Measurements from ENCODE around the gene KIF5B. TPM values are rescaled to one million over a fixed set of nuclear protein-coding genes. Genes with fewer than 3 reads are reported as not detected.
"Not testable (repeated sequence)": the region's sequence is repeated elsewhere in the genome, so short reads cannot be mapped to it uniquely, and the experiment has no call there.

KIF5B gene
- total and polyA plus RNA-seq, 2 donors from 2014 or later = 26.9 to 77.2 TPM

GRCh38 chr10:31999836-32000235 lies 56.4 kb downstream of the KIF5B start:
- intact Hi-C loops (cut with DNase I) = no loop called here
- H3K4me3 ChIP-seq (ENCODE audit: low read length in 3 of 3) = no peak overlapping the region
- no peak overlapping the region for H3K27ac ChIP-seq (ENCODE audit: low read depth in 2 of 2, low read length in 2 of 2)
- H3K27me3 ChIP-seq (ENCODE audit: control insufficient read depth, insufficient read depth, low read length) = no peaks in the 10 kb centered on the region
- FAIRE-seq = no peak
- TF ChIP-seq CTCF (IDR thresholded peaks at IDR 0.05; ENCODE audit: borderline replicate concordance, extremely low read depth, insufficient read depth) = no peak
- no peaks in the 10 kb centered on the region for H3K9me3 ChIP-seq (ENCODE audit: control insufficient read depth in 2 of 3, insufficient read depth in 1 of 3, low read length in 3 of 3)
- H3K9ac ChIP-seq (ENCODE audit: low read length in 3 of 3) = no peak overlapping the region
- no peak for DNase-seq
- H3K4me1 ChIP-seq (ENCODE audit: control insufficient read depth in 2 of 3, insufficient read depth in 2 of 3, low read depth in 1 of 3, low read length in 3 of 3) = no peaks in the 10 kb centered on the region
- H3K36me3 ChIP-seq (ENCODE audit: control insufficient read depth in 2 of 3, insufficient read depth in 3 of 3, low read length in 3 of 3) = no peaks in the 10 kb centered on the region

GRCh38 chr10:31999070-31999660 lies 57.1 kb downstream of the KIF5B start:
- TF ChIP-seq CTCF (IDR thresholded peaks at IDR 0.05; ENCODE audit: borderline replicate concordance, extremely low read depth, insufficient read depth) = no peak
- H3K27me3 ChIP-seq (ENCODE audit: control insufficient read depth, insufficient read depth, low read length) = no peaks in the 10 kb centered on the region
- no peak overlapping the region for H3K4me3 ChIP-seq (ENCODE audit: low read length in 3 of 3)
- no peaks in the 10 kb centered on the region for H3K9me3 ChIP-seq (ENCODE audit: control insufficient read depth in 2 of 3, insufficient read depth in 1 of 3, low read length in 3 of 3)
- DNase-seq (no peak), FAIRE-seq (no peak)
- H3K9ac ChIP-seq (ENCODE audit: low read length in 3 of 3) = no peak overlapping the region
- H3K36me3 ChIP-seq (ENCODE audit: control insufficient read depth in 2 of 3, insufficient read depth in 3 of 3, low read length in 3 of 3) = no peaks in the 10 kb centered on the region
- intact Hi-C loops (cut with DNase I) = no loop called here
- no peaks in the 10 kb centered on the region for H3K4me1 ChIP-seq (ENCODE audit: control insufficient read depth in 2 of 3, insufficient read depth in 2 of 3, low read depth in 1 of 3, low read length in 3 of 3)
- H3K27ac ChIP-seq (ENCODE audit: low read depth in 2 of 2, low read length in 2 of 2) = no peak overlapping the region

- no peak overlapping the region for H3K27ac ChIP-seq (ENCODE audit: low read depth in 2 of 2, low read length in 2 of 2)
- no peaks in the 10 kb centered on the region for H3K27me3 ChIP-seq (ENCODE audit: control insufficient read depth, insufficient read depth, low read length)
- H3K4me1 ChIP-seq (ENCODE audit: control insufficient read depth in 2 of 3, insufficient read depth in 2 of 3, low read depth in 1 of 3, low read length in 3 of 3) = no peaks in the 10 kb centered on the region
- intact Hi-C loops (cut with DNase I) = no loop called here
- no peak overlapping the region for H3K9ac ChIP-seq (ENCODE audit: low read length in 3 of 3)
- H3K4me3 ChIP-seq (ENCODE audit: low read length in 3 of 3) = no peak overlapping the region
- no peaks in the 10 kb centered on the region for H3K9me3 ChIP-seq (ENCODE audit: control insufficient read depth in 2 of 3, insufficient read depth in 1 of 3, low read length in 3 of 3)
- no peaks in the 10 kb centered on the region for H3K36me3 ChIP-seq (ENCODE audit: control insufficient read depth in 2 of 3, insufficient read depth in 3 of 3, low read length in 3 of 3)
- no peak for FAIRE-seq
- no peak for DNase-seq
- TF ChIP-seq CTCF (IDR thresholded peaks at IDR 0.05; ENCODE audit: borderline replicate concordance, extremely low read depth, insufficient read depth) = no peak
These were observed 61.3 kb downstream of the KIF5B start for GRCh38 chr10:31994926-31995325.

GRCh38 chr10:31990937-31991336 lies 65.3 kb downstream of the KIF5B start:
- H3K9ac ChIP-seq (ENCODE audit: low read length in 3 of 3) = no peak overlapping the region
- intact Hi-C loops (cut with DNase I) = no loop called here
- no peak for FAIRE-seq
- no peak overlapping the region for H3K4me3 ChIP-seq (ENCODE audit: low read length in 3 of 3)
- H3K4me1 ChIP-seq (ENCODE audit: control insufficient read depth in 2 of 3, insufficient read depth in 2 of 3, low read depth in 1 of 3, low read length in 3 of 3) = no peaks in the 10 kb centered on the region
- no peak overlapping the region for H3K27ac ChIP-seq (ENCODE audit: low read depth in 2 of 2, low read length in 2 of 2)
- no peak for TF ChIP-seq CTCF (IDR thresholded peaks at IDR 0.05; ENCODE audit: borderline replicate concordance, extremely low read depth, insufficient read depth)
- DNase-seq = no peak
- H3K9me3 ChIP-seq (ENCODE audit: control insufficient read depth in 2 of 3, insufficient read depth in 1 of 3, low read length in 3 of 3) = no peaks in the 10 kb centered on the region
- H3K27me3 ChIP-seq (ENCODE audit: control insufficient read depth, insufficient read depth, low read length) = no peaks in the 10 kb centered on the region
- no peaks in the 10 kb centered on the region for H3K36me3 ChIP-seq (ENCODE audit: control insufficient read depth in 2 of 3, insufficient read depth in 3 of 3, low read length in 3 of 3)

GRCh38 chr10:31987786-31988185 lies 68.4 kb downstream of the KIF5B start:
- H3K36me3 ChIP-seq (ENCODE audit: control insufficient read depth in 2 of 3, insufficient read depth in 3 of 3, low read length in 3 of 3); DNase-seq; H3K9ac ChIP-seq (ENCODE audit: low read length in 3 of 3); H3K4me3 ChIP-seq (ENCODE audit: low read length in 3 of 3); H3K9me3 ChIP-seq (ENCODE audit: control insufficient read depth in 2 of 3, insufficient read depth in 1 of 3, low read length in 3 of 3); H3K27ac ChIP-seq (ENCODE audit: low read depth in 2 of 2, low read length in 2 of 2); H3K4me1 ChIP-seq (ENCODE audit: control insufficient read depth in 2 of 3, insufficient read depth in 2 of 3, low read depth in 1 of 3, low read length in 3 of 3); H3K27me3 ChIP-seq (ENCODE audit: control insufficient read depth, insufficient read depth, low read length); intact Hi-C loops (cut with DNase I); FAIRE-seq: not testable (repeated sequence)
